HL-60 (cell line): Measurements from ENCODE around the gene CLIP2.

Experiments
- CTCF ChIP-seq: IDR thresholded peaks from one replicate; pipeline ENCODE4 v1.5.1; 2011; ENCODE audit warnings: low read length, control low read depth, inconsistent platforms; ENCODE audit not compliant: insufficient read depth
- POLR2AphosphoS5 ChIP-seq: IDR thresholded peaks from 2 replicates; pipeline ENCODE4 v1.6.1; 2012; ENCODE audit warnings: low read depth
- REST ChIP-seq: IDR thresholded peaks from 2 replicates; pipeline ENCODE4 v1.6.1; 2012; ENCODE audit warnings: low read depth; ENCODE audit not compliant: insufficient replicate concordance

- no peak for TF ChIP-seq CTCF
- no peak for TF ChIP-seq POLR2AphosphoS5
- no peak for TF ChIP-seq REST
Observed at GRCh38 chr7:74379938-74380337, 90.7 kb downstream of the CLIP2 start.
